A549 (cell line): ENCODE results near the gene UBE2G2.

Source experiments
- JUN ChIP-seq, 2 experiments: fragments of >200 bp; sonication (Bioruptor Twin); formaldehyde crosslinking; IDR thresholded peaks; 2 replicates in 1 of 2; 3 replicates in 1 of 2; pipeline ENCODE4 v1.6.1; 2016 to 2017
- JUNB ChIP-seq: fragments of >200 bp; sonication (Bioruptor Twin); formaldehyde crosslinking; IDR thresholded peaks from 2 replicates; pipeline ENCODE4 v1.6.1; 2016
- MAZ ChIP-seq: fragments of 150-350 bp; IDR thresholded peaks from 2 replicates; pipeline ENCODE4 v1.6.1; 2014; ENCODE audit warnings: antibody characterized with exemption, low read depth, low read length, borderline replicate concordance
- PBX3 ChIP-seq: IDR thresholded peaks from 2 replicates; pipeline ENCODE4 v1.6.1; 2012
- POLR2A ChIP-seq: IDR thresholded peaks from 2 replicates; pipeline ENCODE4 v1.6.1; 2012; ENCODE audit warnings: mild to moderate bottlenecking, low read length
- POLR2AphosphoS2 ChIP-seq: conservative IDR thresholded peaks from 2 replicates; pipeline ENCODE4 v1.6.1; 2012; ENCODE audit warnings: low read length, improper control_type of control experiment, inconsistent platforms
- SMC3 ChIP-seq: fragments of >200 bp; sonication (Bioruptor Twin); formaldehyde crosslinking; IDR thresholded peaks from 3 replicates; pipeline ENCODE4 v1.6.1; 2018; ENCODE audit warnings: inconsistent platforms
- ZC3H11A ChIP-seq: fragments of 450-650 bp; IDR thresholded peaks from 2 replicates; pipeline ENCODE4 v1.6.1; 2014; ENCODE audit warnings: antibody characterized with exemption, mild to moderate bottlenecking
- ZNF302 ChIP-seq: fragments of 250-450 bp; sonication (Bioruptor Pico); IDR thresholded peaks from 2 replicates; pipeline ENCODE4 v1.9.0; 2021; ENCODE audit warnings: inconsistent platforms, mild to moderate bottlenecking, moderate library complexity
- TF ChIP-seq, protein P1 (sequence below): fragments of >200 bp; sonication (Bioruptor Twin); formaldehyde crosslinking; IDR thresholded peaks from 3 replicates; pipeline ENCODE4 v1.6.1; 2016
- TF ChIP-seq, protein P2 (sequence below): fragments of >200 bp; sonication (Bioruptor Twin); formaldehyde crosslinking; IDR thresholded peaks from 3 replicates; pipeline ENCODE4 v1.5.1; 2016
- TF ChIP-seq, protein P3 (sequence below): fragments of 150-350 bp; IDR thresholded peaks from 2 replicates; pipeline ENCODE4 v1.6.1; 2014; ENCODE audit warnings: low read depth, mild to moderate bottlenecking, low read length

- TF ChIP-seq, protein P1, sequence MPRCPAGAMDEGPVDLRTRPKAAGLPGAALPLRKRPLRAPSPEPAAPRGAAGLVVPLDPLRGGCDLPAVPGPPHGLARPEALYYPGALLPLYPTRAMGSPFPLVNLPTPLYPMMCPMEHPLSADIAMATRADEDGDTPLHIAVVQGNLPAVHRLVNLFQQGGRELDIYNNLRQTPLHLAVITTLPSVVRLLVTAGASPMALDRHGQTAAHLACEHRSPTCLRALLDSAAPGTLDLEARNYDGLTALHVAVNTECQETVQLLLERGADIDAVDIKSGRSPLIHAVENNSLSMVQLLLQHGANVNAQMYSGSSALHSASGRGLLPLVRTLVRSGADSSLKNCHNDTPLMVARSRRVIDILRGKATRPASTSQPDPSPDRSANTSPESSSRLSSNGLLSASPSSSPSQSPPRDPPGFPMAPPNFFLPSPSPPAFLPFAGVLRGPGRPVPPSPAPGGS, result no peak
- TF ChIP-seq, protein P2, sequence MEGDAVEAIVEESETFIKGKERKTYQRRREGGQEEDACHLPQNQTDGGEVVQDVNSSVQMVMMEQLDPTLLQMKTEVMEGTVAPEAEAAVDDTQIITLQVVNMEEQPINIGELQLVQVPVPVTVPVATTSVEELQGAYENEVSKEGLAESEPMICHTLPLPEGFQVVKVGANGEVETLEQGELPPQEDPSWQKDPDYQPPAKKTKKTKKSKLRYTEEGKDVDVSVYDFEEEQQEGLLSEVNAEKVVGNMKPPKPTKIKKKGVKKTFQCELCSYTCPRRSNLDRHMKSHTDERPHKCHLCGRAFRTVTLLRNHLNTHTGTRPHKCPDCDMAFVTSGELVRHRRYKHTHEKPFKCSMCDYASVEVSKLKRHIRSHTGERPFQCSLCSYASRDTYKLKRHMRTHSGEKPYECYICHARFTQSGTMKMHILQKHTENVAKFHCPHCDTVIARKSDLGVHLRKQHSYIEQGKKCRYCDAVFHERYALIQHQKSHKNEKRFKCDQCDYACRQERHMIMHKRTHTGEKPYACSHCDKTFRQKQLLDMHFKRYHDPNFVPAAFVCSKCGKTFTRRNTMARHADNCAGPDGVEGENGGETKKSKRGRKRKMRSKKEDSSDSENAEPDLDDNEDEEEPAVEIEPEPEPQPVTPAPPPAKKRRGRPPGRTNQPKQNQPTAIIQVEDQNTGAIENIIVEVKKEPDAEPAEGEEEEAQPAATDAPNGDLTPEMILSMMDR, result no peak
- TF ChIP-seq JUNB (no peak), SMC3 (no peak), POLR2AphosphoS2 (no peak), JUN (IDR thresholded peaks at IDR 0.05) (no peak), ZNF302 (CRISPR knock-in tag) (no peak), PBX3 (no peak), MAZ (no peak), POLR2A (no peak), ZC3H11A (no peak)
- TF ChIP-seq, protein P3, sequence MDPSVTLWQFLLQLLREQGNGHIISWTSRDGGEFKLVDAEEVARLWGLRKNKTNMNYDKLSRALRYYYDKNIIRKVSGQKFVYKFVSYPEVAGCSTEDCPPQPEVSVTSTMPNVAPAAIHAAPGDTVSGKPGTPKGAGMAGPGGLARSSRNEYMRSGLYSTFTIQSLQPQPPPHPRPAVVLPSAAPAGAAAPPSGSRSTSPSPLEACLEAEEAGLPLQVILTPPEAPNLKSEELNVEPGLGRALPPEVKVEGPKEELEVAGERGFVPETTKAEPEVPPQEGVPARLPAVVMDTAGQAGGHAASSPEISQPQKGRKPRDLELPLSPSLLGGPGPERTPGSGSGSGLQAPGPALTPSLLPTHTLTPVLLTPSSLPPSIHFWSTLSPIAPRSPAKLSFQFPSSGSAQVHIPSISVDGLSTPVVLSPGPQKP, result no peak
Measured at GRCh38 chr21:44842721-44843445, 41.3 kb upstream of the UBE2G2 start.
